ENCODE data around the gene GDAP2. TPM values are rescaled to one million over a fixed set of nuclear protein-coding genes. Genes with fewer than 3 reads are reported as not detected.

Gene GDAP2
- total RNA-seq, 1 donor from 2014 or later = 31.6 TPM

DNA sequence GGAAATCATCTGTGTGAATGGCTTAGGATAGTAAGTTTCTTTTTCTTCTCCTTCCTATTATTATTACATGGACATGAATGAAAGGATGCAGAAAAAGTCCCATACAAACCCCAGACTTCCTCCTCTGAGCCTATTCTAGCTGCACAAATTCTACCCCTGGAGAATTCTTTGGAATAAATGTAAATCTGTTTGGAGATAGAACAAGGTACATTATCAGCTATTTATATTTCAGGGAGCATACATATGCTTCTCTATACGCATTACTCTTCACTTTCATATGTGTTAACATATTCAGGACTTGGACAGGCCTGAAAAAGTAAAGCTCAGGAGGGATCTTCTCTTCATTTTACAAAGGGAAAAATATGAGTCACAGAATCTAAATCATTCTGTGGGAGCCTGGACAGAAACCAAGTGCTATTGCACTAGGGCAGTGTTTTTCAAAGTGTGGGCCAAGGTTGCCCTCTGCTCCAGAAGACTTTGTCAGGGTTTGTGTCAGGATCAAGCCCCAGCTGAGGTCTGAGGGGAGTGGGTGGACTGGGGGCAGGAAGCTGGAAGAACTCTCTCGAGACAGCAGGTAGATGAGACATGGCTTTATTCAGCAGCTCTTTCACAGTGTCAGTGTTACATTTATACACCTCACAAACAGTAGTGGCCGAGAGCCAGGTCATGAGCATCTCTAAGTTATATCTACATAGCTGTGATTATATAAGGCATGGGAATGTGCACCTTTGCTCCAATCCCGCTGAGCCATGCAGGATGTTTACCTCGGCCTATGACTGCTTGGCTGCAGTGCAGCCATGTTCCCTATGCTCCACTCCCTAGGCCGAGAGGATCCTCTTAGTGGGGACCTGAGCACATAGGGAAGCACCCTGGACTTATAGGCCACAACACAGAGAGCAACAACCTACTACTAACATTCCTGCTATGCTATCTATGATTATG is 114.3 kb downstream of the GDAP2 start:
- peak overlapping the region; percentile 9 for H3K4me2 ChIP-seq (ENCODE audit: low read length)
- no peaks in the 10 kb centered on the region for H3K36me3 ChIP-seq (ENCODE audit: insufficient read depth, low read length)
- DNase-seq (ENCODE audit: low read depth) (peak; percentile 63), FAIRE-seq (no peak)
- Mint-ChIP-seq H3K36me3 (ENCODE audit: low read depth, unreplicated experiment) (no peaks in the 10 kb centered on the region), H3K4me1 (ENCODE audit: low read depth, unreplicated experiment) (peaks cover 29% of the 10 kb centered on the region), H3K4me3 (ENCODE audit: unreplicated experiment) (no peak overlapping the region), H3K27me3 (ENCODE audit: low read depth, unreplicated experiment) (no peaks in the 10 kb centered on the region), H3K27ac (ENCODE audit: unreplicated experiment) (peak overlapping the region; percentile 66), H3K9me3 (ENCODE audit: unreplicated experiment) (peaks cover 3% of the 10 kb centered on the region)
- H3K9ac ChIP-seq (ENCODE audit: low read length) = no peak overlapping the region
- H3K4me1 ChIP-seq (ENCODE audit: insufficient read depth, low read length) = peaks cover 16% of the 10 kb centered on the region
- H4K20me1 ChIP-seq (ENCODE audit: insufficient read depth, low read length) = no peaks in the 10 kb centered on the region
- no peaks in the 10 kb centered on the region for H3K9me3 ChIP-seq (ENCODE audit: insufficient read depth, low read depth, low read length)
- no peak overlapping the region for H2AFZ ChIP-seq (ENCODE audit: low read depth, low read length)
- H3K27ac ChIP-seq (ENCODE audit: low read depth, low read length) = no peak overlapping the region
- no peaks in the 10 kb centered on the region for H3K27me3 ChIP-seq (ENCODE audit: insufficient read depth, low read length)
- H3K79me2 ChIP-seq (ENCODE audit: insufficient read depth, low read length) = no peaks in the 10 kb centered on the region
- TF ChIP-seq, protein P1, sequence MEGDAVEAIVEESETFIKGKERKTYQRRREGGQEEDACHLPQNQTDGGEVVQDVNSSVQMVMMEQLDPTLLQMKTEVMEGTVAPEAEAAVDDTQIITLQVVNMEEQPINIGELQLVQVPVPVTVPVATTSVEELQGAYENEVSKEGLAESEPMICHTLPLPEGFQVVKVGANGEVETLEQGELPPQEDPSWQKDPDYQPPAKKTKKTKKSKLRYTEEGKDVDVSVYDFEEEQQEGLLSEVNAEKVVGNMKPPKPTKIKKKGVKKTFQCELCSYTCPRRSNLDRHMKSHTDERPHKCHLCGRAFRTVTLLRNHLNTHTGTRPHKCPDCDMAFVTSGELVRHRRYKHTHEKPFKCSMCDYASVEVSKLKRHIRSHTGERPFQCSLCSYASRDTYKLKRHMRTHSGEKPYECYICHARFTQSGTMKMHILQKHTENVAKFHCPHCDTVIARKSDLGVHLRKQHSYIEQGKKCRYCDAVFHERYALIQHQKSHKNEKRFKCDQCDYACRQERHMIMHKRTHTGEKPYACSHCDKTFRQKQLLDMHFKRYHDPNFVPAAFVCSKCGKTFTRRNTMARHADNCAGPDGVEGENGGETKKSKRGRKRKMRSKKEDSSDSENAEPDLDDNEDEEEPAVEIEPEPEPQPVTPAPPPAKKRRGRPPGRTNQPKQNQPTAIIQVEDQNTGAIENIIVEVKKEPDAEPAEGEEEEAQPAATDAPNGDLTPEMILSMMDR (IDR thresholded peaks at IDR 0.05; ENCODE audit: insufficient read depth, low read depth, low read length) = no peak
- no peak for TF ChIP-seq EZH2 (IDR thresholded peaks at IDR 0.05; ENCODE audit: insufficient read depth, low read length)
- H3K4me3 ChIP-seq (ENCODE audit: insufficient read depth, low read depth, low read length) = no peak overlapping the region

Other genes with a start within 250 kb of the GDAP2 start
- 31.8 and 37.0 TPM in 2 replicates for gene WDR3, start 118 bp upstream of the GDAP2 start, total RNA-seq

Data from astrocyte (in vitro differentiated cells and primary cell).